Fibroblast of lung (primary cell): ENCODE data around the gene IL20. TPM values are rescaled to one million over a fixed set of nuclear protein-coding genes. Genes with fewer than 3 reads are reported as not detected.
A peak's percentile ranks its signal among the peaks of the same experiment; 100 is the strongest.

ENCODE experiments used
- DNase-seq, 2 donors: peaks; one replicate each; pipeline versions ENCODE4 v3.0.0 to v3.0.0-alpha.2; 2010; ENCODE audit warnings: low read depth in 2 of 2
- H2AFZ ChIP-seq: 2 replicates; pipeline ENCODE4 v1.5.1; 2012; ENCODE audit warnings: low read length, control low read depth, inconsistent platforms
- H3K27ac ChIP-seq: 2 replicates; pipeline ENCODE4 v1.5.1; 2011; ENCODE audit warnings: low read length, control low read depth; ENCODE audit not compliant: insufficient read depth
- H3K27me3 ChIP-seq: 2 replicates; pipeline ENCODE4 v1.5.1; 2011; ENCODE audit warnings: mild to moderate bottlenecking, low read length; ENCODE audit not compliant: control insufficient read depth, insufficient read depth
- H3K36me3 ChIP-seq: 2 replicates; pipeline ENCODE4 v1.5.1; 2011; ENCODE audit warnings: low read length; ENCODE audit not compliant: control insufficient read depth, insufficient read depth
- H3K4me1 ChIP-seq: 2 replicates; pipeline ENCODE4 v1.5.1; 2011; ENCODE audit warnings: low read length; ENCODE audit not compliant: control insufficient read depth, insufficient read depth; ENCODE audit errors: extremely low read depth
- H3K4me2 ChIP-seq: 2 replicates; pipeline ENCODE4 v1.5.1; 2011; ENCODE audit warnings: low read length, control low read depth; ENCODE audit not compliant: insufficient read depth; ENCODE audit errors: extremely low read depth
- H3K4me3 ChIP-seq, 4 experiments: fragments of 200-600 bp in 1 of 4; sonication (generic) in 1 of 4; replicated peaks in 1 of 4; 2 replicates each; pipeline ENCODE4 v1.5.1; 2011 to 2016; ENCODE audit warnings: low read length in 4 of 4, low read depth in 3 of 4, mild to moderate bottlenecking in 3 of 4, control low read depth in 2 of 4, inconsistent platforms in 1 of 4, mixed read lengths in 1 of 4; ENCODE audit not compliant: insufficient read depth in 1 of 4; ENCODE audit errors: control extremely low read depth in 1 of 4
- H3K79me2 ChIP-seq: 2 replicates; pipeline ENCODE4 v1.5.1; 2012; ENCODE audit warnings: mild to moderate bottlenecking, low read length, inconsistent platforms; ENCODE audit not compliant: control insufficient read depth, insufficient read depth
- H3K9ac ChIP-seq: 2 replicates; pipeline ENCODE4 v1.5.1; 2011; ENCODE audit warnings: mild to moderate bottlenecking, low read length, control low read depth; ENCODE audit not compliant: insufficient read depth
- H3K9me3 ChIP-seq: 2 replicates; pipeline ENCODE4 v1.5.1; 2012; ENCODE audit warnings: low read depth, low read length; ENCODE audit not compliant: control insufficient read depth, insufficient read depth
- H4K20me1 ChIP-seq: 2 replicates; pipeline ENCODE4 v1.5.1; 2011; ENCODE audit warnings: low read length; ENCODE audit not compliant: control insufficient read depth, insufficient read depth; ENCODE audit errors: extremely low read depth
- CTCF ChIP-seq, 2 donors: IDR thresholded peaks in 1 of 2; conservative IDR thresholded peaks in 1 of 2; 1 replicate in 1 of 2; 2 replicates in 1 of 2; pipeline ENCODE4 v1.5.1; 2011 to 2012; ENCODE audit warnings: low read length in 2 of 2, control low read depth in 1 of 2, inconsistent platforms in 1 of 2, low read depth in 1 of 2, mild to moderate bottlenecking in 1 of 2
- EZH2 ChIP-seq: IDR thresholded peaks from 2 replicates; pipeline ENCODE4 v1.5.1; 2012; ENCODE audit warnings: low read length, control low read depth, mild to moderate bottlenecking; ENCODE audit errors: missing control alignments
- polyA plus RNA-seq, 2 donors: library from polyadenylated mRNA; depleted of rRNA in 1 of 2; stranded (reverse) in 1 of 2; unstranded in 1 of 2; fragments of >200 nt; gene quantifications; 2 replicates each; pipeline ENCODE4 v1.2.1, GENCODE V29; 2011 to 2012; ENCODE audit warnings: missing spikeins in 1 of 2
- total RNA-seq: library from RNA; depleted of rRNA; stranded (reverse); fragments of >200 nt; gene quantifications from 2 replicates; pipeline ENCODE4 v1.2.1, GENCODE V29; 2014

IL20 gene
- total and polyA plus RNA-seq, 2 donors (not counting 1 experiment from before 2014, with no cell fraction given) = not detected

DNA sequence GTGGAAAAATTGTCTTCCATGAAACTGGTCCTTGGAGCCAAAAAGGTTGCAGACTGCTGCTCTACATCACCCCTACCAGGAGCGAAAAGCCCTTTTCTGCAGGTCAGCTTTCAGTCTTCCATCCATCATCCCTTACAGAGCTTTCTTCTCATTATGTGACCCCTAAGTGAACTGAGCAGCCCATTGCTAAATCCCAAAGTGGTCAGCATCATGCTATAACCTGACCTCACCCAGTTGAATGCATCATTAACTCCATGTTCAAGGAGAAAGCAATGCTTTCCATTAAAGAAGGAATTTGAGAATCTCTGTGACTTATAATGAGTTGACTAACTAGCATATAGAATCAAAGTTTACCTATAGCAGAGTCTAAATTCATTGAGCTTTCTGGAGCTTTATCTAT lies 21.4 kb downstream of the IL20 start:
- no peak overlapping the region for H3K9ac ChIP-seq
- no peaks in the 10 kb centered on the region for H3K36me3 ChIP-seq
- no peaks in the 10 kb centered on the region for H3K9me3 ChIP-seq
- no peak overlapping the region for H3K27ac ChIP-seq
- H3K79me2 ChIP-seq = no peaks in the 10 kb centered on the region
- H3K4me2 ChIP-seq = no peak overlapping the region
- DNase-seq = peak in 1 of 2 donors; percentile 40
- no peaks in the 10 kb centered on the region for H4K20me1 ChIP-seq
- no peak overlapping the region for H3K4me3 ChIP-seq
- peaks cover 22% of the 10 kb centered on the region for H3K4me1 ChIP-seq
- H3K27me3 ChIP-seq = no peaks in the 10 kb centered on the region
- no peak overlapping the region for H2AFZ ChIP-seq
- TF ChIP-seq EZH2 = no peak
- no peak for TF ChIP-seq CTCF (conservative IDR thresholded peaks at IDR 0.05 in 1 of 2, IDR thresholded peaks at IDR 0.05 in 1 of 2; ENCODE audit: low read depth in 1 of 2, low read length in 2 of 2)

- H3K9me3 ChIP-seq = no peaks in the 10 kb centered on the region
- no peak overlapping the region for H3K9ac ChIP-seq
- H3K27me3 ChIP-seq = no peaks in the 10 kb centered on the region
- no peaks in the 10 kb centered on the region for H3K79me2 ChIP-seq
- peak overlapping the region; percentile 22 for H3K27ac ChIP-seq
- H3K4me2 ChIP-seq = peak overlapping the region; percentile 46
- H4K20me1 ChIP-seq = no peaks in the 10 kb centered on the region
- no peaks in the 10 kb centered on the region for H3K36me3 ChIP-seq
- H3K4me1 ChIP-seq = peaks cover 27% of the 10 kb centered on the region
- H2AFZ ChIP-seq = no peak overlapping the region
- DNase-seq = peak in 1 of 2 donors; percentile 63
- TF ChIP-seq EZH2 (no peak), CTCF (conservative IDR thresholded peaks at IDR 0.05 in 1 of 2, IDR thresholded peaks at IDR 0.05 in 1 of 2; ENCODE audit: low read depth in 1 of 2, low read length in 2 of 2) (no peak)
- H3K4me3 ChIP-seq = no peak overlapping the region
Observed at GRCh38 chr1:206887701-206888100, 22.3 kb downstream of the IL20 start.

GRCh38 chr1:206890125-206891060 lies 25.0 kb downstream of the IL20 start:
- Histone ChIP-seq H3K36me3 (no peaks in the 10 kb centered on the region), H3K9ac (peak overlapping the region; percentile 53), H3K4me2 (peak overlapping the region; percentile 44), H2AFZ (no peak overlapping the region), H3K4me1 (peaks cover 36% of the 10 kb centered on the region), H3K27ac (peak overlapping the region; percentile 89), H3K4me3 (no peak overlapping the region), H3K79me2 (no peaks in the 10 kb centered on the region), H3K27me3 (no peaks in the 10 kb centered on the region), H3K9me3 (no peaks in the 10 kb centered on the region), H4K20me1 (no peaks in the 10 kb centered on the region)
- TF ChIP-seq EZH2 = no peak
- peak; percentile 75 to 90 for DNase-seq
